Muscle of leg (tissue), 11 donors: ENCODE measurements around the gene ETFB. TPM values are rescaled to one million over a fixed set of nuclear protein-coding genes. Genes with fewer than 3 reads are reported as not detected.
A peak's percentile ranks its signal among the peaks of the same experiment; 100 is the strongest.

Source experiments
- DNase-seq: peaks from one replicate; pipeline ENCODE4 v3.0.0; 2013
- H3K27ac ChIP-seq: one replicate; pipeline ENCODE4 v1.5.1; 2013; ENCODE audit warnings: mild to moderate bottlenecking, low read length, control low read depth
- H3K27me3 ChIP-seq: one replicate; pipeline ENCODE4 v1.6.1; 2013; ENCODE audit warnings: low read length; ENCODE audit not compliant: control insufficient read depth, insufficient read depth
- H3K36me3 ChIP-seq: one replicate; pipeline ENCODE4 v1.6.1; 2013; ENCODE audit warnings: low read length; ENCODE audit not compliant: control insufficient read depth, insufficient read depth
- H3K4me1 ChIP-seq: one replicate; pipeline ENCODE4 v1.6.1; 2013; ENCODE audit warnings: low read length; ENCODE audit not compliant: control insufficient read depth, insufficient read depth
- H3K4me3 ChIP-seq: one replicate; pipeline ENCODE4 v1.5.1; 2013; ENCODE audit warnings: low read length, control low read depth
- H3K9me3 ChIP-seq: replicated peaks from 2 replicates; pipeline ENCODE4 v1.6.1; 2013; ENCODE audit warnings: low read depth, low read length; ENCODE audit not compliant: control insufficient read depth
- WGBS: methylation state at CpG from one replicate; pipeline ENCODE4 v1.1.5; 2013; ENCODE audit warnings: missing lambda C conversion rate; ENCODE audit not compliant: insufficient coverage; 5-methylcytosine and 5-hydroxymethylcytosine counted together
- polyA plus RNA-seq, 8 donors: library from polyadenylated mRNA; unstranded; fragments of 120-200 nt; gene quantifications; one replicate each; pipeline versions ENCODE4 v1.2.1 to v1.2.3, GENCODE V29; 2013; ENCODE audit warnings: inconsistent platforms in 1 of 8, low replicate concordance in 1 of 8; ENCODE audit not compliant: insufficient read length in 8 of 8, insufficient read depth in 1 of 8
- total RNA-seq: library from RNA; stranded (reverse); fragments of 120-200 nt; gene quantifications from one replicate; pipeline ENCODE4 v1.2.4, GENCODE V29; 2013

Gene ETFB
- total and polyA plus RNA-seq, 9 donors, result 49.5 to 56.8 (median 53.4) TPM

- Histone ChIP-seq H3K27me3 (no peaks in the 10 kb centered on the region), H3K9me3 (no peaks in the 10 kb centered on the region), H3K36me3 (no peaks in the 10 kb centered on the region), H3K4me1 (peaks cover 24% of the 10 kb centered on the region), H3K27ac (peak overlapping the region; percentile 99), H3K4me3 (peak overlapping the region; percentile 85)
- 0% methylated on average over 46 of the region's 54 CpGs for WGBS
- DNase-seq, result peak; percentile 99
Measured at GRCh38 chr19:51366389-51367254, 434 bp upstream of the ETFB start.

DNA sequence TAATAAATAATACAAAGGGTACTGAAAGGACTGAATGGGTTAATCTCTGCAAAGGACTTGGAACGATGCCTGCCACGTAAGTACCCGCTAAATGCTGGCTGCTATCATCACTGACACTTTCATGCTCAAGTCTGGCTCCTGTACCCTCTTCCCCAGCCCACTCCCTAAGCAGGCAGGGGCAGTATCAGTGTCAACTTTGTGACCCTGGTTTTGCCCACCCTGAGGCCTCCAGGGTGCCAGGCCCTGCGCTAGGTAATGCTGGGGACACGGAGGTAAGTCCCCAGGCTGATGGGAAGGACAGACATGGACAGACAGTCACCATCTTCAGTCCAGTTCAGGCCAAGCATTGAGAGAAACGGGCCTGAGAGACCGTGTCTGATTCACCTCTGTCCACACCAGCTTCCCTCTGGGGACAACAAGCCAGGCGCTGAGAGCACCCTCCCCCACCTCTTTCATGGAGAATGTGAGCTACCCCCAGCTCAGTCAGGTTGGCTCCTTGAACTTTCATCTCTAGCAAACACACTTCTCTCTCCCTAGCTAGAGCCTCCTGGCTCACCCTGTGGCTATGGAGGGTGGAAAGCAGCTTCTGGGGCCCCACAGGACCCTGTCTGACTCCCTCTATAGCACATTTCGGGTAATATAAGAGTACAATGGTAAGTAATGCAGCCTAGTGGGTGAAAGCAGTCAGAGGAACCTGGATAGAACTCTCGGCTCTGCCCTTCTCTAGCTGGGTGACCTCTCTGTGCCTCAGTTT is 800 bp downstream of the ETFB start:
- Histone ChIP-seq H3K9me3 (no peaks in the 10 kb centered on the region), H3K4me1 (peaks cover 24% of the 10 kb centered on the region), H3K27me3 (no peaks in the 10 kb centered on the region), H3K27ac (peak overlapping the region; percentile 70), H3K4me3 (peak overlapping the region; percentile 81), H3K36me3 (no peaks in the 10 kb centered on the region)
- DNase-seq, result peak; percentile 49
- WGBS, result 16% methylated on average over 7 of the region's 10 CpGs

- peaks cover 24% of the 10 kb centered on the region for H3K4me1 ChIP-seq
- DNase-seq, result no peak
- H3K4me3 ChIP-seq, result no peak overlapping the region
- no peaks in the 10 kb centered on the region for H3K36me3 ChIP-seq
- 76% methylated on average over 4 of the region's 15 CpGs for WGBS
- H3K9me3 ChIP-seq, result no peaks in the 10 kb centered on the region
- no peak overlapping the region for H3K27ac ChIP-seq
- H3K27me3 ChIP-seq, result no peaks in the 10 kb centered on the region
Measured at GRCh38 chr19:51364200-51365106, 1.7 kb downstream of the ETFB start.

- Histone ChIP-seq H3K4me3 (no peak overlapping the region), H3K27ac (no peak overlapping the region), H3K4me1 (peaks cover 7% of the 10 kb centered on the region), H3K36me3 (no peaks in the 10 kb centered on the region), H3K9me3 (no peaks in the 10 kb centered on the region), H3K27me3 (no peaks in the 10 kb centered on the region)
- DNase-seq, result no peak
- 91% methylated on average over 11 of the region's 13 CpGs for WGBS
Measured at GRCh38 chr19:51361239-51361638, 4.9 kb downstream of the ETFB start.

DNA sequence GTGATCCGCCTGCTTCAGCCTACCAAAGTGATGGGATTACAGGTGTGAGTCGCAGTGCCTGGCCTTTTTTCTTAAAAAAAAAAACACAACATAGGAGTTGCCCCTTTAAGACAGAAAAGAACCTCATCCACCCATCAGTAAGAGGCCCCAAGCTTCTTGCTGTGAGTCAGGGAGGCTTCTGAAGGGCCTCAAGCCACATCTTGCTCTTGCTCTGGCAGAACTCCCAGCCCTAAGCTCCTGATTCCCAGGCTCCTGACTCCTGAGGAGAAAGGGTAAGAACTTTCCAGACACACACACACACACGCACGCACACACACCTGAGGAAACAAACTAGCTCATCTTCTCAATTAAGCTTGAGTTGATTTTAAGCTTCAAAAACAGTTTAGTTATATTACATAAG is 6.9 kb downstream of the ETFB start:
- DNase-seq, result peak; percentile 74

GRCh38 chr19:51357952-51358351 is 8.2 kb downstream of the ETFB start:
- no peak overlapping the region for H3K4me3 ChIP-seq
- no peak overlapping the region for H3K27ac ChIP-seq
- no peaks in the 10 kb centered on the region for H3K27me3 ChIP-seq
- no peaks in the 10 kb centered on the region for H3K9me3 ChIP-seq
- H3K36me3 ChIP-seq, result peaks cover under 1% of the 10 kb centered on the region
- DNase-seq, result no peak
- 78% methylated on average over 6 of the region's 7 CpGs for WGBS
- peaks cover 4% of the 10 kb centered on the region for H3K4me1 ChIP-seq

More for the DNA sequence above, 6.9 kb downstream of the ETFB start:
- H3K9me3 ChIP-seq, result no peaks in the 10 kb centered on the region
- WGBS, result no CpG with 5 or more reads among the region's 4 CpGs
- no peaks in the 10 kb centered on the region for H3K36me3 ChIP-seq
- H3K27ac ChIP-seq, result no peak overlapping the region
- H3K4me3 ChIP-seq, result no peak overlapping the region
- H3K27me3 ChIP-seq, result no peaks in the 10 kb centered on the region
- peaks cover under 1% of the 10 kb centered on the region for H3K4me1 ChIP-seq

- Histone ChIP-seq H3K27me3 (no peaks in the 10 kb centered on the region), H3K4me3 (no peak overlapping the region), H3K4me1 (peaks cover 4% of the 10 kb centered on the region), H3K9me3 (no peaks in the 10 kb centered on the region), H3K27ac (no peak overlapping the region), H3K36me3 (peaks cover 15% of the 10 kb centered on the region)
- 73% methylated on average over 2 of the region's 10 CpGs for WGBS
- DNase-seq, result no peak
Measured at GRCh38 chr19:51356159-51356801, 9.9 kb downstream of the ETFB start.

- Histone ChIP-seq H3K27me3 (no peaks in the 10 kb centered on the region), H3K36me3 (peaks cover 26% of the 10 kb centered on the region), H3K4me1 (peaks cover 4% of the 10 kb centered on the region), H3K27ac (no peak overlapping the region), H3K9me3 (no peaks in the 10 kb centered on the region), H3K4me3 (no peak overlapping the region)
- WGBS, result no CpG with 5 or more reads among the region's 8 CpGs
- peak; percentile 33 for DNase-seq
Measured at GRCh38 chr19:51354742-51355148, 11.4 kb downstream of the ETFB start.

- H3K27me3 ChIP-seq, result no peaks in the 10 kb centered on the region
Measured at GRCh38 chr19:51354103-51354741, 12.0 kb downstream of the ETFB start.

More at GRCh38 chr19:51354103-51354741, 12.0 kb downstream of the ETFB start:
- H3K4me1 ChIP-seq, result peaks cover 4% of the 10 kb centered on the region
- 43% methylated on average over 9 of the region's 12 CpGs for WGBS
- no peaks in the 10 kb centered on the region for H3K9me3 ChIP-seq
- no peak overlapping the region for H3K27ac ChIP-seq
- H3K4me3 ChIP-seq, result no peak overlapping the region
- peaks cover 26% of the 10 kb centered on the region for H3K36me3 ChIP-seq
- DNase-seq, result no peak
